ENCODE data around the gene NBPF20. TPM values are rescaled to one million over a fixed set of nuclear protein-coding genes. Genes with fewer than 3 reads are reported as not detected.
"Not testable (repeated sequence)": the region's sequence is repeated elsewhere in the genome, so short reads cannot be mapped to it uniquely, and the experiment has no call there.

The NBPF20 gene
- total and polyA plus RNA-seq, 2 experiments from 2014 or later = 1.5 to 3.0 TPM

DNA sequence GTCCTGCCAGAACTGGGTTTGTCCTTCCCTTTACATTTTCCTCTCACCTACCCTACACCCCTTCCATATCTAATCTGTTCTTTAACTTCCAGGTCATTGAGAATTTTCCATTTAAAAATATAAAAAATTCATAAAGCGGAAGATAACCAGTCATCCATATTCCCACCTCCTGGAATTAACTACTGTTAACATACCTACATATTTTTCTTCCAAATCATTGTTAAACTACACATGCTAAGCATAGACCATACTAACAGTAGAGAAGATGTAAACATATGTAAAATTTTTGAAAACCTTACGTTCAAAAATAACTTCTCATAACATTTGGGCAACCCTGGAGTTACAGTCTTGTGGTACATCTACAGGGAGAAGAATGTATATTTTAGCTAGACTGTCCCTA lies 38.6 kb upstream of the NBPF20 start:
- Histone ChIP-seq H3K4me3 (0 out of 2 replicates have a peak overlapping the region, but pooled peaks have one; percentile 18), H3K4me2 (ENCODE audit: unreplicated experiment) (peak overlapping the region; percentile 28)
- H3K36me3 ChIP-seq (ENCODE audit: low read depth); H3K27ac ChIP-seq; DNase-seq; H3F3A ChIP-seq (ENCODE audit: insufficient read depth); H2AFZ ChIP-seq; in situ Hi-C loops (cut with MboI); H3K9me2 ChIP-seq (ENCODE audit: insufficient read depth); H3K9me3 ChIP-seq (ENCODE audit: low read depth); H4K20me1 ChIP-seq (ENCODE audit: insufficient read depth); H3K79me2 ChIP-seq (ENCODE audit: insufficient read depth); H3K9ac ChIP-seq; H3K27me3 ChIP-seq (replicated peaks; ENCODE audit: insufficient read depth); H3K4me1 ChIP-seq (ENCODE audit: insufficient read depth): not testable (repeated sequence)
- 54 to 63% methylated on average over 2 of the region's 2 CpGs for WGBS, 2 experiments (ENCODE audit: low coverage in 1 of 2, low lambda C conversion rate in 2 of 2, missing lambda C conversion rate in 2 of 2)

DNA sequence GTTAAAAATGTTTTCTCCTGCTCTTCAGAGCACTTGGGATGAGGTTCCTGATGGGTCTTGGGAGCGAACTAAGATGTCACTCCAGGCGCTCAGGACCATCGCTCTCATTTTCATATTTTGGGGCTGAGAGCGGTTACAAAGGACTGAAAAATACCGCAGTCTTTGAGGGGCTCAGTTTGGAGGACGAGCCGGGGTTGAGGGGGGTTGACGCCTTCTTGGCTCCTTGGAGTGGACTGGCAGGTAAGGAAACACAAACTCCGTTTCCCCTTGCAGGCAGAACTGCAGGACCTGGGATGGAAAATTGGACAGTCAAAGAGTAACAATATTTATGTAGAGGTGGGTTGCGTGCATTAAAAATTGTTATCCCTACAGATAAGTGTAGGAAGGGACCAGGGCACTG lies 35.3 kb upstream of the NBPF20 start:
- 69 to 79% methylated on average over 10 of the region's 10 CpGs for WGBS, 2 experiments (ENCODE audit: low coverage in 1 of 2, low lambda C conversion rate in 2 of 2, missing lambda C conversion rate in 2 of 2)
- H3K9me2 ChIP-seq (ENCODE audit: insufficient read depth); H4K20me1 ChIP-seq (ENCODE audit: insufficient read depth); DNase-seq; H3K79me2 ChIP-seq (ENCODE audit: insufficient read depth); H3K27ac ChIP-seq; H3F3A ChIP-seq (ENCODE audit: insufficient read depth); H3K9me3 ChIP-seq (ENCODE audit: low read depth); H3K4me2 ChIP-seq (ENCODE audit: unreplicated experiment); H2AFZ ChIP-seq; in situ Hi-C loops (cut with MboI); H3K9ac ChIP-seq; H3K4me1 ChIP-seq (ENCODE audit: insufficient read depth); H3K27me3 ChIP-seq (replicated peaks; ENCODE audit: insufficient read depth); H3K36me3 ChIP-seq (ENCODE audit: low read depth); H3K4me3 ChIP-seq: not testable (repeated sequence)

DNA sequence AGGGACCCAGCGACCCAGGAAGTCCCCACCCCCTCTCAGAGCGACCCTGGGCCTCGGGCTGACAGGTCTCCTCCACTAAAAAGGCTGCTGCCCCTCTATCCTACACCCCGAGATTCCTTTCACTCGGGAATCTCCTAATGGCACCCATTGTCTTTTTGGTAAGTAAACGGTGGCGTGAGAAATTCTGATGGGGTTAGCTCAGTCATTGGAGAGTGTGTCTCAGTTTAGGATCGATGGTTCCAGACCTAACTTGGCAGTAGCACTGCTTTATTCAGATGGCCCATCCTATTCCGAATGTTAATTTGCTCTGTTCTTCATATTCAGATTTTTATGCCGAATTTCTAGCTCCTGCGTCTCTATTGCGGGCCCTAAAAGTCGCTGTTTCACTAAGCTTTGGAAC lies 34.6 kb upstream of the NBPF20 start:
- H3K27ac ChIP-seq; in situ Hi-C loops (cut with MboI); H3K9ac ChIP-seq; H3K79me2 ChIP-seq (ENCODE audit: insufficient read depth); H3K36me3 ChIP-seq (ENCODE audit: low read depth); H3K4me2 ChIP-seq (ENCODE audit: unreplicated experiment); H3K4me3 ChIP-seq; H3K9me3 ChIP-seq (ENCODE audit: low read depth); H3K27me3 ChIP-seq (replicated peaks; ENCODE audit: insufficient read depth); H3F3A ChIP-seq (ENCODE audit: insufficient read depth); H3K9me2 ChIP-seq (ENCODE audit: insufficient read depth); H4K20me1 ChIP-seq (ENCODE audit: insufficient read depth); H3K4me1 ChIP-seq (ENCODE audit: insufficient read depth); DNase-seq: not testable (repeated sequence)
- peak overlapping the region; percentile 41; the same call in 1 of the 2 replicates for H2AFZ ChIP-seq
- WGBS, 2 experiments (ENCODE audit: low coverage in 1 of 2, low lambda C conversion rate in 2 of 2, missing lambda C conversion rate in 2 of 2) = 16 to 17% methylated on average over 12 to 13 of the region's 13 CpGs

DNA sequence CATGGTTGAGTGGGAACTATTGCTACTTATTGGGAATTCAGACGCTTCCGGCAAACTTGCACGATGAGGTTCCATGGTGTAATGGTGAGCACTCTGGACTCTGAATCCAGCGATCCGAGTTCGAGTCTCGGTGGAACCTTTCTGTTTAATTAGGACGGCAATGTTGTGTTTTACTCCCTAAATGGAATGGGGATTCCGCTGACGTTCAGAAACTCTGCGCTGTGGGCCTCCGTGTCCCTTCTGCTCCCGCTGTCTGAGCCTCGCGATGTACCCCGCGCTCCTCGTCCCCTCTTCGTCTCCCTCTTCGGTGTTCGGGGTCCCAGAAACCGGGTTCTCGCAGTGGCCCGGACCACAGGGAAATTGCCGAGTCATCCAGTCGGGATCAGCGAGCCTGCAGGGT lies 34.2 kb upstream of the NBPF20 start:
- H3F3A ChIP-seq (ENCODE audit: insufficient read depth); H3K79me2 ChIP-seq (ENCODE audit: insufficient read depth); H3K27ac ChIP-seq; H3K4me1 ChIP-seq (ENCODE audit: insufficient read depth); in situ Hi-C loops (cut with MboI); H2AFZ ChIP-seq; DNase-seq; H3K4me2 ChIP-seq (ENCODE audit: unreplicated experiment); H3K4me3 ChIP-seq; H3K9me3 ChIP-seq (ENCODE audit: low read depth); H3K9ac ChIP-seq; H3K9me2 ChIP-seq (ENCODE audit: insufficient read depth); H4K20me1 ChIP-seq (ENCODE audit: insufficient read depth); H3K36me3 ChIP-seq (ENCODE audit: low read depth); H3K27me3 ChIP-seq (replicated peaks; ENCODE audit: insufficient read depth): not testable (repeated sequence)
- WGBS, 2 experiments (ENCODE audit: low coverage in 1 of 2, low lambda C conversion rate in 2 of 2, missing lambda C conversion rate in 2 of 2) = no CpG with 5 or more reads among the region's 27 CpGs

DNA sequence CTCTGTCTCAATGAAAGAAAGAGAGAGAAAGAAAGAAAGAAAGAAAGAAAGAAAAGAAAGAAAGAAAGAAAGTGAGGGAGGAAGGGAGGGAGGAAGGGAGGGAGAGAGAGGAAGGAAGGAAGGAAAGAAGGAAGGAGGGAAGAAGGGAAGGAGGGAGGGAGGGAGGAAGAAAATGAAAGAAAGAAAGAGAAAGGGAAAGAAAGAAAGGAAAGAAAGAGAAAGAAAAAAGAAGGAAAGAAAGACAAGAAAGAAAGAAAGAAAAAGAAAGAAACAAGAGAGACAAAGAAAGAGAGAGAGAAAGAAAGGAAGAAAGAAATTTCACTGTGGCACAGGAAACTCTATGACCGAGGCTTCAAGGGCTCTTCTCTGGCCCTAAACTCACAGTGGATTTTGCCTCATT lies 33.7 kb upstream of the NBPF20 start:
- H2AFZ ChIP-seq; H3K27ac ChIP-seq; H4K20me1 ChIP-seq (ENCODE audit: insufficient read depth); DNase-seq; H3K4me1 ChIP-seq (ENCODE audit: insufficient read depth); H3K9me2 ChIP-seq (ENCODE audit: insufficient read depth); H3K4me3 ChIP-seq; H3K79me2 ChIP-seq (ENCODE audit: insufficient read depth); H3K27me3 ChIP-seq (replicated peaks; ENCODE audit: insufficient read depth); H3K36me3 ChIP-seq (ENCODE audit: low read depth); H3F3A ChIP-seq (ENCODE audit: insufficient read depth); H3K4me2 ChIP-seq (ENCODE audit: unreplicated experiment); in situ Hi-C loops (cut with MboI); H3K9ac ChIP-seq; H3K9me3 ChIP-seq (ENCODE audit: low read depth): not testable (repeated sequence)
- 64 to 100% methylated on average over 1 of the region's 1 CpG for WGBS, 2 experiments (ENCODE audit: low coverage in 1 of 2, low lambda C conversion rate in 2 of 2, missing lambda C conversion rate in 2 of 2)

DNA sequence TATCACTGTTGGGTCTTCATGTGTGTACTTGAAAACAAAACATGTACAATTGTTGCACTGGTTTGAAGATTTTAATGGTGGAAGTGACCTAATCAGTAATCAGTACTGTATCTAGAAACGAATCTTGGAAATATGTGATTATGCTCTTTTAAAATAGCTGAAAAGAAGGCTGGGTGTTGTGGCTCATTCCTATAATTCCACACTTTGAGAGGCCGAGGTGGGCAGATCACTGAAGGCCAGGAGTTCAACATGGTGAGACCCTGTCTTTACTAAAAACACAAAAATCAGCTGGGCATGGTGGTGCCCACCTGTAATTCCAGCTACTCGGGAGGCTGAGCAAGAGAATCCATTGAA lies 29.4 kb upstream of the NBPF20 start:
- peak; percentile 58 for TF ChIP-seq EZH2 (IDR thresholded peaks at IDR 0.05; ENCODE audit: insufficient read depth, poor library complexity, severe bottlenecking)
- H2AFZ ChIP-seq; in situ Hi-C loops (cut with MboI); H3K79me2 ChIP-seq (ENCODE audit: insufficient read depth); H3K9me2 ChIP-seq (ENCODE audit: insufficient read depth); H3F3A ChIP-seq (ENCODE audit: insufficient read depth); H3K4me1 ChIP-seq (ENCODE audit: insufficient read depth); H3K9me3 ChIP-seq (ENCODE audit: low read depth); H3K36me3 ChIP-seq (ENCODE audit: low read depth); H3K4me3 ChIP-seq; DNase-seq; H3K9ac ChIP-seq; H3K27ac ChIP-seq; H3K27me3 ChIP-seq (replicated peaks; ENCODE audit: insufficient read depth); H4K20me1 ChIP-seq (ENCODE audit: insufficient read depth); H3K4me2 ChIP-seq (ENCODE audit: unreplicated experiment): not testable (repeated sequence)
- 69 to 71% methylated on average over 2 to 3 of the region's 3 CpGs for WGBS, 2 experiments (ENCODE audit: low coverage in 1 of 2, low lambda C conversion rate in 2 of 2, missing lambda C conversion rate in 2 of 2)

Data from GM23248 (cell line).